CD1c-positive myeloid dendritic cell (primary cell): ENCODE measurements around the gene RALA.

Experiments used
- DNase-seq: peaks from one replicate; pipeline ENCODE4 v3.0.0-alpha.2; 2016; ENCODE audit errors: extremely low spot score

Gene RALA, protein sequence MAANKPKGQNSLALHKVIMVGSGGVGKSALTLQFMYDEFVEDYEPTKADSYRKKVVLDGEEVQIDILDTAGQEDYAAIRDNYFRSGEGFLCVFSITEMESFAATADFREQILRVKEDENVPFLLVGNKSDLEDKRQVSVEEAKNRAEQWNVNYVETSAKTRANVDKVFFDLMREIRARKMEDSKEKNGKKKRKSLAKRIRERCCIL

DNA sequence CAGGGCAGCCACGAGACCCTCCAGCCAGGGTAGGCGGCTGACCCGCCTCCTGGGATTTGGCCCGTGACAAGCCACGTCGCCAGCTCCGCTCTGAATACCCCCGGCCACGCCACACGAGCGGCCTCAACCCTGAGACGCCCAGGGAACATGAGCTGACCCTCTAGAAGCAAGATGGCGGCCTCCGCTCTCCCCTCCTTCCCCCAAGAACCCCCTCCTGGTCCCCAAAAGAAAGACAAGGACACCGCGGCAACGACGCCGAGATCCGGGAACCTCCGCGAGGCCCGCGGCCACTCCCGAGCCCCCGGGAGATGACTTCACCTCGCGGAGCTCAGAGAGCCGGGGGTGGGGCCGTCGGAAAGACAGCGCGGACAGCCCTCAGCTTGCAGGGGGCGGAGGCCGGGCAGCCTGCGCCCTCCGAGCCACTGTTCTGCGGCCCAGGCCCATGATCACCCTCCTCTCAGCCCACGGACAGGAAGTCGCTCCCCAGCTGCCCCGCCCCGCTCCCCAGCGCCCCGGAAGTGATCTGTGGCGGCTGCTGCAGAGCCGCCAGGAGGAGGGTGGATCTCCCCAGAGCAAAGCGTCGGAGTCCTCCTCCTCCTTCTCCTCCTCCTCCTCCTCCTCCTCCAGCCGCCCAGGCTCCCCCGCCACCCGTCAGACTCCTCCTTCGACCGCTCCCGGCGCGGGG lies at the start of gene RALA:
RALA (plus strand) TSS at position 526 of the 685 bp plus-strand sequence. CDS start 63,096 bp downstream, outside the sequence.
- peak; percentile 93 for DNase-seq

DNA sequence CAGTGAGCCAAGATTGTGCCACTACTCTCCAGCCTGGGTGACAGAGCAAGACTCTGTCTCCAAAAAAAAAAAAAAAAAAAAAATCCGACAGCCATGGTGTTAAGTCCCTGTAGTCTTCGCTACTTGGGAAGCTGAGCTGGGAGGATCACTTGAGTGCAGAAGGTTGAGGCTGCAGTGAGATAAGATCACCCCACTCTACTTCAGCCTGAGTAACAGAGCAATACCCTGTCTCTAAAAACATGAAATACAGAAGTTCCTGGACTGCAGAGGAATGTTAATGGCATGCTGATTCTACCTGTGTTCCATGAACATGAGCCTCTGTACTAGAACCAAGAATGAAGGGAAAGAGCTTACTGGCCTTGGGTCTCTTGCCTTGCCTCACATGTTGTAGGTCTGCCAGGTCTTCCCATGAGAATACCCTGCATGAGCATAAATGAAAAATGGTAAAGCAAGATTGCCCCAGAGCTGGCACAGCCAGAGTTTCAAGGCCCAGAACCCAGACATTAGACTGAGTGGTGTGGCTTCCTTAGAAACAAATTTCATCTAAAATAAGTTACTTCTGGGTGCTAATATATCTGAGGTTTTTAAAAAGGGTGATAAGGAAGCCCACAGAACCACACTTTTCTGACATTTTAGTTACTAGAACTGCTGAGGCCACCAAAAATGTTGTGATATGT lies 48.6 kb upstream of the RALA start:
- DNase-seq = no peak

DNA sequence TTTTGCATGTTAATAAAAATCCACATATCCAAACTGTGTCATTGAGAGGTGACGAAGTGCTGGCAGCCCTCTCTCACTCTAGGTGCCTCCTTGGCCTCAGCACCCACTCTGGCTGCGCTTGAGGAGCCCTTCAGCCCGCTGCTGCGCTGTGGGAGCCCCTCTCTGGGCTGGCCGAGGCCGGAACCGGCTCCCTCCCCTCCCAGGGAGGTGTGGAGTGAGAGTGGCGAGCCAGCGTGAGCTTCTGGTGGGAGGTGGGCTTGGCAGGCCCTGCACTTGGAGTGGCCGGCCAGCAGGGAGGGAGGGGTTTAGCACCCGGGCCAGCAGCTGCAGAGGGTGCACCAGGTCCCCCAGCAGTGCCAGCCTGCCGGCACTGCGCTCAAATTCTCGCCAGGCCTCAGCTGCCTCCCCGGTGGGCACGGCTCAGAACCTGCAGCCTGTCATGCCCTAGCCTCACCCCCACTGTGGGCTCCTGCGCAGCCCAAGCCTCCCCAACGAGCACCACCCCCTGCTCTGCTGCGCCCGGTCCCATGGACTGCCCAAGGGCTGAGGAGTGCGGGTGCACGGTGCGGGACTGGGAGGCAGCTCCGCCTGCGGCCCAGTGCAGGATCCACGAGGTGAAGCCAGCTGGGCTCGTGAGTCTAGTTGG lies 46.0 kb upstream of the RALA start:
- DNase-seq = no peak

DNA sequence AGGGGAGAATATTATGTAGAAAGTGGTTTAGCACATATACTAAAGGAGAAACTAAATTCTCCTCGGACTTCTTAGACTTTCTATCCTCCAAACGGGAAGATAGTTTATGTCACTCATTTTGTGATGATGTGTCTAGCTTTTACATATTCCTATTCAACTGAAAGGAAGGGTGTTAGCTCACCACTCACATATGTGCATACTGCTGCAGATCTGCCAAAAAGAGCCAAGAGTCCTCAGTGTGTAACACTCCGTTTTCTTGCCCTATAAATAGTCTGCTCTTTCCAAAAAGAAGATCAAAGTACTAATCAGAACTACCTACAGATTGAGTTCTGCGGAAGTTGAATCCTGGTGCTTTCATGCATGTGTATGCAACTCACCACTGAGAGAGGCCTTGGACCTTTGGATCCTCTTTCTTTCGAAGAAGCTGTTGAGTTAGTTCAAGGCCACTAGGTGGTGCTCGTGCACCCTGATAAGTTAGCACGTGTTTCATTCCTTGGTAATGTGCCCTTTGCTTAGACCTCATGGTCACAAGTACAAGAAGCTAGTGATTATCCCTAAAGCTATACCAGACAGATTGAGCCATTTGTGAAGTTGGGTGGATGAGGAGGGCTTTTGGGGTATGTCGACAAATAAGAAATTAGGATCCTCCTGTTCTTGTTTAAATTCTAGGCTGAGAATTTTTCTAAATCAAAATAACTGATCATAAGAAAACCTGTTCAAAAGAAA lies 43.1 kb upstream of the RALA start:
- DNase-seq = peak; percentile 90

DNA sequence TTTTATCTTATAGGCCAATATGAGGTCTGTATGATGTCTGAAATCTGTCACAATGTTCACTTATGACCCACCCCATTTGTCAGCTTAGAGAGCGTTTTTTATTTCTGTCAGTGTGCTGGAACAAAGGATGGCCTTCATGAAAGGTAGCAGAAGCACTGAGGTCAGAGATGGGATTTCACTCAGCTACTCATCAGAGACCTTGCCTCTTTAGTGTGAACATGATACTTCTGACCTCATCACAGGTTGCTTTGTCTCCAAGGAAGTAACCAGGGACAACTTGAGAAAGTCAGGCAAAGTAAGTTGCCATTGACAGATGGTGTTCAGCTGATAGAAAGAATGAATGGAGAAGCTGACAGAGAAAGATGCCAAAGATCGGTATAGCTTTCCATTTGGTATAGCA lies 40.8 kb upstream of the RALA start:
- no peak for DNase-seq

DNA sequence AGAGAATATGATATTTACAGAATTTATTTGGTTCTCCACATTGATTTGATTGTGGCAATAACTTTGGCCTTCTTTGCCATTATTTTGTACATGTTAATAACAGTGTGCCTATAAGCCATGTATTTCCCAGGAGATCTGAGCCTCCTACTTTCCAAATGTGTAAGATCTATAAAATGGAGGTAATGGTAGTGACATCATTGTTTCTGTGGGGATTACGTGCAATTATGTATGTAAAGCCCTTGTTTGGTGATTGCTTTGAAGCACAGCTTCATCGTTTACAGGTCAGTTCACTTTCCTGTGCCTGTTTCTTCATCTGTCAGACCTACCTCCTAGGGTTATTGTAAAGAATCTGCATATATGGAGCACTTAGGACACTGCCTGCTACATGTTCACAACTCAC lies 39.8 kb upstream of the RALA start:
- no peak for DNase-seq

DNA sequence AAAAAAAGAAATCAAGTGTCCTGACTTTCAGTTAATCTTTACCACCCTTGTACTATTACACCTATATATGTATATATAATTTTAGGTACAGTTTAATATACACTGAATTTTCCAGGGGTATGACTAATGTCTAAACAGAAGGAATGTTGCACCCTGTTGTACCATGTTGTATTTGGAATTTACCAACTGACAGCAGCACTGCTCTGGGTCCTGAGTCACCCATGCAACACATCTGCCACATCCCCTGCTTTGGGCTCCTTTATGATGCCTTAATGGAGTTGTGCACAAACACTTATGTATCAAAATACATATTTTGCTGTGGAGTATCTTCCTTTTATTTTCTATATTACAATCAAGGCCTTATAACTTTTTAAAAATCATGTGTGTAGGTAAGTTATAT lies 36.0 kb upstream of the RALA start:
- DNase-seq = no peak

DNA sequence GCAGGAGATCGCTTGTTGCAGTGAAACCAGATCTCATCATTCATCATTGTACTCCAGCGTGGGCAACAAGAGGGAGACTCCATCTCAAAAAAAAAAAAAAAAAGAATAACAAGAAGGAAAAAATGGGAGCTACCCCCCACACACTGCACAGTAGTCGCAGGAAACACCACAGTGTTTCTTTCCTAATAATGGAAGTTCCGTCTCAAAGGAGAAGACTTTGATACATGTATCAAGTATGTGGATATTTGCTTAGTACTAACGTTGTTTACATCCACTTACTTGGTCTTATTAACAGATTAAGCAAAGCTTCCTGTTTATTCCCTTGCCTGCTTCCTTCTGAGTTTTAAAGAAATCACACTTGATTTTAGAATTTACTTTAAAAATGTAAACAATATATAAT lies 35.0 kb upstream of the RALA start:
- DNase-seq = peak; percentile 43

DNA sequence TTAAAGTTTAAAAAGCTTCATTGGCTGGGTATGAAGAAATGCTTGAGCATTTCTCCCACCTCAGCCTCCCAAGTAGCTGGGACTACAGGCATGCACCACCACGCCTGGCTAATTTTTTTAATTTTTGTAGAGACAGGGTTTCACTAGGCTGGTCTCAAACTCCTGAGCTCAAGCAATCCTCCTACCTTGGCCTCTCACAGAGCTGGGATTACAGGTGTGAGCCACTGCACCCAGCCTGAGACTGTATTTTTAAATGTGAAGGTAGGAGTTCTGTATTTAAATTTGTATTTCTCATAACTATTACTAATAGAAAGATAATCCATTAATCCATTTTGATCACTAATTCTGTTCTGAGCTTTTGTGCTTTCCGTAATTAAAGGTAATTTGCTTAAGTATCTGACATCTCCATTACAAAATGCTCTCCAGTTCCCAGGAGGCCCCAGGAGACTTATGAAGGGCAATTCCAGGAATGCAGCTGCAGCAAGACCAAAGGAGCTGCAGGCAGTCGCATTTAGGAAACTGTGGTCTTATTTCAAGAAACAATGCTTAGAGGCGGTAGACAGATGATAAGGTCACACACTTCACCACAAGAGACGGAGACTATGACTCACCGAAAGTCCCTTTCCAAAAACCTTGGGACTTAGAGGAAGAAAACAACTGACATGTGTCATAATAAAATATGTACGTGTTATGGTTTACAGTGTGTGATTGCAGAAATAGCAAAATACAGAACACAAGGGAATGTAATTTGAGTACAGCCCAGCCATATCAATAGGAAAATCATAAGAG lies 33.9 kb upstream of the RALA start:
- peak; percentile 91 for DNase-seq

DNA sequence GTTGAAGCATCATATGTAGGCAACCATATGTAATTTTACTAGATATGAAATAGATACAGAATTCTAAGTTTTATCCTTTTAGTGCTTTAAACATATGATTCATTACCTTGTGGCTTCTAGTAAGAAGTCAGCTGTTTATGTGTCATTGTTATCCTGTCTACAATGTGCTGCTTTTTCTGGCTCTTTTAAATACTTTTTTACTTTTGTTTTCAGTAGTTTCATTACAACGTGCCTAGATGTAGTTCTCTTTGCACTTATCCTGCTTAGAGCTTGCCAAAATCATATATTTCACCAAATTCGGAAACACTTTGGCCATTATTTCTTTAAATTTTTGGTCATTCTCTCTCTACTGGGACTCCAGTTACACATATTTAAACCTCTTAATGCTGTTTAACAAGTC lies 30.8 kb upstream of the RALA start:
- peak; percentile 48 for DNase-seq

DNA sequence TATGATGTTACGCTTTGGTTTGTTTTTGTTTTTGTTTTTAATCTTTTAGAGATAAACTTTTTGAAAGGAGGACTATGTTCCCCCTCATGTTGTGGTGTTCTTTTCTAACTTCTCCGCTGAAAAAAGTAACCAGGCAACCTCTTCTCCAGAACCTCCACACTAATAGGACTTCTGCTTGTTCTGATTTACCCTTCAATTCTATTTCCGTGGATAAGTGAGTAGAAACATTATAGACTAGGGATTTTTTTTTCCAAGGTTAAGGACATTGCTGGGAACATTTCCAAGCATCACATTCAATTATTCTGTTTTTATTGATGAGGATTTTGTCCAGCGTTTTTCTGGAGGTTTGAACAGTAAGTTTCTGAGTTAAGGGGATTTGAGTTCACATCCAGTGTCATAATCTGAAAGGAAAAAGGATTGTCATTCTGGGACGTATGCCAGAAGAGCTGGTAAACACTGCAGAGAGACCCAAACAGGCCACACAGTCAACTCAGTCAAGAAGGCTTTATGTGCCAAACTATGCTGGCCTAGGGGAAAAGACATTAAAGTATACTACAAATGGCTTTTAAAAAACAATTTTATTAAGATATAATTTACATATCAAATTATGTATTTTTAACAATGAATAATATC lies 28.3 kb upstream of the RALA start:
- no peak for DNase-seq

DNA sequence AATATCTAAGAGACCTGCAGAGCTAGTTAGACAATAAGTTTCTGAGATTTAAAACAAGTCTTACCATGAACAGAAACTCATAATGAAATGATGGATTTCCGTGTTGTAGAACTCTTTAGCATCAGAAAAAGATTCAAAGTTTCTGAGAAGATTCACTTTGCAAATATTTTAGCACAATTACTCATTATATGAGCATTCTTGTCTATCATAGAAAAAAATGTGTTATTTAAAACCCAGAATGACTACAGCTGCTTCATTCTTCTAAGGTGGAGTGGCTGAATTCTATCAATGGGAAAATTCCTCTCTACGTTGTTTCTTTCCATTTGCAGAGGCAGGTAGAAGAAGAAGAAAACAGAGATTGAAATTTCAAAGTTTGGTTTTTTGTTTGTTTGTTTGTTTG lies 21.0 kb upstream of the RALA start:
- no peak for DNase-seq

DNA sequence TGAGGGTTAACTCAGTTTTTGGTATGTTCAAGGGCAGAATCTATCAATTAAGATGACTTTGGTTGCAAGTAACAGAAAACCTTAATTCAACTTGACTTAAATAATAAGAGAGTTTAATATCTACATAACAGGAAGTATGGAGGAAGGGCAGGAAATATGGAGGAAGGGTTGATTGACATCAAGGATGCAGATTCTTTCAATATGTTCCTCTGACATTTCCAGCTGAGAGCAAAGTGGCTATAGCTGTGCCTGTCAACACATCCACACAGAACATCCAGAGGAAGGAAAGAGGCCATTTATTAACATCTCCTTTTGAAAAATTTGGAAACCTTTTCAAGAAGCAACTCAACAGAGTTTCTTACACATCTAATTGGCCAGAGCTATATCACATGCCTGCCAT lies 19.4 kb upstream of the RALA start:
- no peak for DNase-seq

DNA sequence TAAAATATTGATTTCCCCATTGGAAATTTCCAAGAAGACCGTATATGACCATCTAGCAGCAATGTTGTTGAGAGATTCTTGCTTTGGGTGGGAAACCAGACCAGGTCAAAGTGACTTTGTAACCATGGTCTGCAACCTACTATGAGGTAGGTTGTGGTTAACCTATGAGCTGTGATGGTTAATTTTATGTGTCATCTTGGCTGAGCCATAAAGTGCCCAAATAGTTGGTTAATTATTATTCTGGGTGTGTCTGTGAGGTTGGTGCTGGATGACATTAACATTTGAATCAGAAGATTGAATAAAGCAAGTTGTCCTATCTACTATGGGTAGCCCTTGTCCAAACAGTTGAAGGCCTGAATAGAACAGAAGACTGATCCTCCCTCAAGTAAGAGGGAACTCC lies 18.3 kb upstream of the RALA start:
- DNase-seq = no peak

DNA sequence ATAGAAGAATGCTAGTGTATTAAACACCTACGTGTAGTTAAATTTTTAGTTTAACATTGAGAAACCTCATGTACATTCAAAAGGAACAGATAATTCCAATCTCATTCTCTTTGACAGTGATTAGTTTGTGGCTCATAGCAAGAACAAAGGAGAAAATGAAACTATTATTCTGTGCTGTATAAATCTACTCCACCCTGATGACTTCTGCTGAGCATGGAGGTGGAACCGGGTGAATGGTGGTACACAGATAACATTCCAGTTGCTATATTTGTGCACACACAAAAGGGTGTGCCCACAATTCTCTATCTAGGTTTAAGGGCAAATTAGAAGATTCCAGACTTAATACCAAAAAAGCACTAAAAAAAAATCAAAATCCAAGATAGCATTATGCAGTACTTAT lies 17.0 kb upstream of the RALA start:
- no peak for DNase-seq

DNA sequence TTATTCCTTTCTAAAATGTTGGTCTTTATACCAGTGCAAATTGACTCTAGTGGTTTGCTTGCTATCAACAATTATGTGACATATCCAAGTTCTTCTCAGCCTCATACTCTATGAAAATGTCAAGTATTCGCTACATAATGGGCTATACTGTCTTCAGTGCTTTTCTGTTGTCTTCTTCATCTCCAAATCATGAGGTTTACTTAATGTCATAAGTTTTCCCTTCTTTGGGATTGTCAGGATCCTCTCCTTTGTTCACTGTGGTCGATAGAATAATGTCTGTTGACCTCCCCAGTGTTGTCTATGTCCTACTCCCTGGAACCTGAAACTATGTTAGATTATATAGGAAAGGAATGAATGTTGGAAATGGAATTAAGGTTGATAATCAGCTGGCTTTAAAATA lies 16.4 kb upstream of the RALA start:
- DNase-seq = no peak

DNA sequence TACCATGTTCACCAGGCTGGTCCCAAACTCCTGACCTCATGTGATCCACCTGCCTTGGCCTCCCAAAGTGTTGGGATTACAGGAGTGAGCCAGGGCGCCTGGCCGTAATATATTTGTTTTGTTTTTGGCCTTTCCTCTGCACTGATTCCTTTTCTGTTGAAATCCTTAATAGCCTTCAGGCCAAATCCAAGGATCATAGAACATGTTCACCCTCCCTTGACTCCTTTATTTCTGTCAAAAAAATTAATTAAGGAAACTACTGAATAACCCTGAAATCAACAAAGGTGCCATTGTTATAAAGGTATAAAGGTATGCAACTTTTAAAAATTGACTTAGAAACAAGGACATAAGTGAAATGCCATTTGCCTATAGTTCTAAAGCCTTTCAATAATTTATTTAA lies 15.5 kb upstream of the RALA start:
- DNase-seq = no peak

DNA sequence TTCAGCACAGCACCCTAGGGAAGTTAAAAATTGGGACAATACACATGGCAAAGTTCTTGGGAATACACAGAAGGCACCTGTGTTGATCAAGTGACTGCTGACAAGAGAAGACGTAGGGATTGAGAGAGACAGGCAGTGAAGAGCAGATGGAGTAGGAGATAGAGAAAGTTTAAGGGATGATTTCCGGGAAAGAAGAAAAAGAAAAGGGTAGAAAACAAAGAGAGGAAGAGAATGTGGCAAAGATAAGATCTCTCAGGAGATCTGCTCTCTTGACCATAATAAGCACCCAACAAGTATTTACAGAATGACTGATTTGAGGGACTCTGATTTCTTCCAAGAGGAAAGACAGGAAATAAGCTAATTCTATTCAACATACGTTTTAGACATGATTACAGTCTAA lies 15.1 kb upstream of the RALA start:
- DNase-seq = no peak

DNA sequence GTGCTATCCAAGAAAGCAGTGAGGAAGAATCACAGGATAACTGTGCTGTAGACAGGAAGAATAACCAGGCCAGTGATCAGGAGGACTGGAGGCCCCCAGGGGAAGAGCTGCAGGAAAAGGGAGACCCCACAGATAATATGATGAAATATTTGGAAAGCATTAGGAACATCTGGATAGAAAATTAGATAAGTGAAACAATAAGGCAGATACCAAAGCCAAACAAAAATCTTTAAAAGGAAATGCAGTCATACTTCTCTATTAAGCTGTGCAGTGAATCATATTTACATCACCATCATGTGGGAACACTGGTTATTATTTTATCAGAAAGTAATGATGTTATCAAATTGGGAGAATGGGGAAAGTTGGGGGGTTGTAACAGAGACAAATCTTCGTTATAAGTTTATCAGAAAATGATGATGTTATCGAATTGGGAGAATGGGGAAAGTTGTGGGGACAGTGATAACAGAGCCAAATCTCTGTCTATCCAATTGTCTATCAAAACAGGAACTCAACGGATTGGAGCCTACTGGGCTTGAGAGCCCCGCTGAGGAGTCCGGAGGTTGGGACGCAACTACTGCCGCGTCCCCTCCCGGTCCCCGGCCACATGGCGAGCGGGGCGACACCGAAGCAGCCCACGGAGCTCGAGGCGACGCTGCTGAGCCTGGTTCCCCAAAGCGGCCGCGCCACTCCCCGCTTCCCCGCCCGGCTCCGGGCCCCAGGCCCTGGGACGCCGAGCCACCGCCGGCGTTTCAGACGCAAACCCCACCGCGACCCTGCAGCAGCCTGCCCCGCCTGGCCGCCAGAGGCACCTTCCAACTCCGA lies 14.0 kb upstream of the RALA start:
- DNase-seq = peak; percentile 75

DNA sequence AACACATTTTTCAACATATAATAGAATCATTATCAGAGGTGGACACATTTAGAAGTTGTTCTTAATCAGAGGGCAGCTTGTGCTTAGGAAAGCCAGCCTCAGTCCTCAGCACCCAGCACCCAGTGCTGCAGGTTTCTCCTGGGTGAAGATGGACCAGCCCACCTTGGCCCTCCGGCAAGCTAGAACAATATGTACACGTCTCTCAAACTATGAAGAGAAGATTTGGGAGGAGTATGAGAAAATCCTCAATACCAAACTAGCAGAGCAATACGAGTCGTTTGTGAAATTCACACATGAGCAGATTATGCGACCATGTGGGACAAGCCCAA lies 13.5 kb upstream of the RALA start:
- no peak for DNase-seq
